Measurements from ENCODE around the gene C2CD5. TPM values are rescaled to one million over a fixed set of nuclear protein-coding genes. Genes with fewer than 3 reads are reported as not detected.
"Not testable (repeated sequence)": the region's sequence is repeated elsewhere in the genome, so short reads cannot be mapped to it uniquely, and the experiment has no call there.

Gene C2CD5
- total RNA-seq, 1 donor from 2014 or later, result 6.6 TPM

DNA sequence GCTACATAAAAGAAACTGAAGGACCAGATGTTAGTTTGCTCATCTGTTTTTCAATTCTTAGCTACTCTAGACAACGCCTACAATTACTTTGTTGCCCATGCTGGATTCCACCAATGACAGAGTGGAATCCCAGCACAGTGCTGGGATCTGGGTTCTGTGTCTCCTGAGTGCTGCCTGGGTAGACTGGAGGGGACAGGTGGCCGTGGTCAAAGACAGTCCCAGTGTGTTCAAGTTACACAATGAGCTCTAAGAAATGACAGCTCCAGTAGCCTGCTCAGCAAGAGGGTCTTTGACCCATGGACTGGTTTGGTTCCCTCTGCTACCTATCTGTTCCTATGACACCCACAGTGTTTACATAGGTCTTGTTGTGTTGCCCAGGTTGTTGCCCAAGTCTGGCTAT lies 38.5 kb downstream of the C2CD5 start:
- Histone ChIP-seq H3K4me3 (ENCODE audit: low read depth, low read length) (no peak overlapping the region), H3K36me3 (ENCODE audit: control insufficient read depth, insufficient read depth, low read length) (peaks cover 1% of the 10 kb centered on the region), H3K27me3 (ENCODE audit: control insufficient read depth, insufficient read depth, low read length) (no peaks in the 10 kb centered on the region)
- peak; percentile 70 for FAIRE-seq
- DNase-seq (ENCODE audit: low read depth), result no peak
- TF ChIP-seq, protein P1, sequence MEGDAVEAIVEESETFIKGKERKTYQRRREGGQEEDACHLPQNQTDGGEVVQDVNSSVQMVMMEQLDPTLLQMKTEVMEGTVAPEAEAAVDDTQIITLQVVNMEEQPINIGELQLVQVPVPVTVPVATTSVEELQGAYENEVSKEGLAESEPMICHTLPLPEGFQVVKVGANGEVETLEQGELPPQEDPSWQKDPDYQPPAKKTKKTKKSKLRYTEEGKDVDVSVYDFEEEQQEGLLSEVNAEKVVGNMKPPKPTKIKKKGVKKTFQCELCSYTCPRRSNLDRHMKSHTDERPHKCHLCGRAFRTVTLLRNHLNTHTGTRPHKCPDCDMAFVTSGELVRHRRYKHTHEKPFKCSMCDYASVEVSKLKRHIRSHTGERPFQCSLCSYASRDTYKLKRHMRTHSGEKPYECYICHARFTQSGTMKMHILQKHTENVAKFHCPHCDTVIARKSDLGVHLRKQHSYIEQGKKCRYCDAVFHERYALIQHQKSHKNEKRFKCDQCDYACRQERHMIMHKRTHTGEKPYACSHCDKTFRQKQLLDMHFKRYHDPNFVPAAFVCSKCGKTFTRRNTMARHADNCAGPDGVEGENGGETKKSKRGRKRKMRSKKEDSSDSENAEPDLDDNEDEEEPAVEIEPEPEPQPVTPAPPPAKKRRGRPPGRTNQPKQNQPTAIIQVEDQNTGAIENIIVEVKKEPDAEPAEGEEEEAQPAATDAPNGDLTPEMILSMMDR (IDR thresholded peaks at IDR 0.05; ENCODE audit: insufficient read depth, low read length, severe bottlenecking), result no peak

DNA sequence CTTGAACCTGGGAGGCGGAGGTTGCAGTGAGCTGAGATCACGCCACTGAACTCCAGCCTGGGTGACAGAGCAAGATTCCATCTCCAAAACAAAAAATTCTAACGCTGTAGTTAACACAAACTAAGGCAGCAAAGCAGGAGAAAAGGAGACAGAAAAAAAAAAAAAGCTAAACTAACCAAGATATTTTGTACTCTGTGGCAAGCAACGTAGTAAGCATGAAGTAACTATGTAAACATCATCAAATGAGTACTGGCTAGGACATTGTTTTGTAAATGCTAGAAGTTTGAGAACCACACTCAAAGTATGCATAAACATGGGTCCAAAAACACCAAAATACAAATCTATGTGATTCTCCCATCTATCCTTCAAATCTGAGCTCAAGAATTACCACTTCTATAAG lies 44.2 kb downstream of the C2CD5 start:
- FAIRE-seq (no peak), DNase-seq (ENCODE audit: low read depth) (no peak)
- H3K36me3 ChIP-seq (ENCODE audit: control insufficient read depth, insufficient read depth, low read length), result no peaks in the 10 kb centered on the region
- H3K27me3 ChIP-seq (ENCODE audit: control insufficient read depth, insufficient read depth, low read length), result no peaks in the 10 kb centered on the region
- TF ChIP-seq, protein P1 (IDR thresholded peaks at IDR 0.05; ENCODE audit: insufficient read depth, low read length, severe bottlenecking), result no peak
- H3K4me3 ChIP-seq (ENCODE audit: low read depth, low read length), result no peak overlapping the region

DNA sequence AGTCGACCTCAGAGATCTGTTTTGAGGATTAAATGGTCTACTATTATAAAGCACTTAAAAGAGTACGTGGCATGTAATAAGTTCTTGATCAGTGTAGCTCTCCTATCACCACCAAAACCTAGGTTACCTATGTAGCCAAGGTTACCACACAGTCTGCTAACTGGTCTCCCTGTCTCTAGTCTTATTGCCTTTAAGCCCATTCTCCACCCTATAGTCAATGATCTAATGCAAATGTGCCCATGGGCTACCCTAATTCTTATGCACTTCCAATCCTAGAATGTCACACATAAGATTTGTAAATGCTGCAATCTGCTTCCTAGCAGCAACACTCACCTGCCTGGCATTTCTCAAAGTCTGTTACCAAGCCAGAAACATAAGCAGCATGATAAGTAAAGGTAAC lies 44.9 kb downstream of the C2CD5 start:
- FAIRE-seq (no peak), DNase-seq (ENCODE audit: low read depth) (no peak)
- no peak overlapping the region for H3K4me3 ChIP-seq (ENCODE audit: low read depth, low read length)
- no peaks in the 10 kb centered on the region for H3K27me3 ChIP-seq (ENCODE audit: control insufficient read depth, insufficient read depth, low read length)
- TF ChIP-seq, protein P1 (IDR thresholded peaks at IDR 0.05; ENCODE audit: insufficient read depth, low read length, severe bottlenecking), result no peak
- no peaks in the 10 kb centered on the region for H3K36me3 ChIP-seq (ENCODE audit: control insufficient read depth, insufficient read depth, low read length)

DNA sequence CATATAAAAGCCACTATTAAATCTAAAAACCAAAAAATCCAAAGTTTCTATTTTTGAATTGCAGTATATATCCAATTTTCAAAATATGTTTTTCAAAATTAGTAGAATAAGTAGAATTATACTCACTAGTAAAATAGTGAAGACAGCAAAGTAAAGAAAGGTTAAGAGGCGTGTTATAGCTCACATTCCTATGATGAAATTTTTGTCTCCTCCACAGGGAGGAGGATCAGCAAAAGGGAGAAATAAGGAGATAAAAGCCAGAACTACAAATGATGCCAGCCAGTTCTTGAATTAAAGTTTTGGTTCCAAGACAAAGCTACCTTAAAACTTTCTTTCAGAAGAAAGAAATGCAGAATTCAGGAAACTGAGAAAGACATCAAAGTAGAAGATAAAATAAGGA lies 50.0 kb downstream of the C2CD5 start:
- no peaks in the 10 kb centered on the region for H3K27me3 ChIP-seq (ENCODE audit: control insufficient read depth, insufficient read depth, low read length)
- peaks cover 2% of the 10 kb centered on the region for H3K36me3 ChIP-seq (ENCODE audit: control insufficient read depth, insufficient read depth, low read length)
- H3K4me3 ChIP-seq (ENCODE audit: low read depth, low read length), result no peak overlapping the region
- DNase-seq (ENCODE audit: low read depth) (no peak), FAIRE-seq (no peak)
- TF ChIP-seq, protein P1 (IDR thresholded peaks at IDR 0.05; ENCODE audit: insufficient read depth, low read length, severe bottlenecking), result no peak

DNA sequence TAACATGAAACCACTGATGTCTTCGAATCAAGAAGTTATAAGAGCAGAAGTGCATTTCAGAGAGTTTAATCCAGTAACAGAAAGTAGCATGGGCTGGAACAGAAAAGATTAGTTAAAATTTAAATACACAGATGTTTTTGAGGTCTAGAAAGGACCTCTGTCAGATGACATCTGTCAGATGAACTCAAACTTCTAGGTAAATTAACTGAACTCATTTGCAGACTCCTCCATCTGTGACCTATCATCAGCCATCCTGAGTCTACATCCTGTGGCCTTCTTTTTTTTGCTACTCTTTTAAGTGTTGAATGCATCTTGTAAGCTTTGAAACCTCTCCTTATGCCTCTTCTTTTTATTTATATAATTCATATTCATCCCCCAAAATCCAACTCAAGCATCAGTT lies 53.3 kb downstream of the C2CD5 start:
- Histone ChIP-seq H3K4me3 (ENCODE audit: low read depth, low read length) (no peak overlapping the region), H3K36me3 (ENCODE audit: control insufficient read depth, insufficient read depth, low read length) (peaks cover 2% of the 10 kb centered on the region), H3K27me3 (ENCODE audit: control insufficient read depth, insufficient read depth, low read length) (no peaks in the 10 kb centered on the region)
- TF ChIP-seq, protein P1 (IDR thresholded peaks at IDR 0.05; ENCODE audit: insufficient read depth, low read length, severe bottlenecking), result no peak
- DNase-seq (ENCODE audit: low read depth), result no peak
- no peak for FAIRE-seq

DNA sequence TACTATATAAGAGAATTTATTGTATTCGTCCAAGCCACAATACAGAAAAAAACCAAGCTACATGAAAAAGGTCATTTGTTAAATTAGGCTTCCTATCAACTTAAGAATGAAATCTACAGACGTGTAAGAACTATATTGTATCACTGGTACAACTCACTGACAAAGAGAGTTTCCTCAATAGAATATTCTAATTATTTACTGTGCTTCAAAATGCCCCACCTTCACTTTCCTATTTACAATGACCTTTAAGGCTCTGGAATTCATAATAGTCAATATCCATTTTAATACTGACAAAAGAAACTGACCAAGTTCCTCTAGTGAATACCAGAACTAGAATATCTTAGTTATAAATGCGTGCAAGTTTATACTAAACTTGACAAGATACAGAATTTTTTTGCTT lies 55.9 kb downstream of the C2CD5 start:
- DNase-seq (ENCODE audit: low read depth) (no peak), FAIRE-seq (no peak)
- Histone ChIP-seq H3K36me3 (ENCODE audit: control insufficient read depth, insufficient read depth, low read length) (peaks cover 2% of the 10 kb centered on the region), H3K27me3 (ENCODE audit: control insufficient read depth, insufficient read depth, low read length) (no peaks in the 10 kb centered on the region), H3K4me3 (ENCODE audit: low read depth, low read length) (no peak overlapping the region)
- TF ChIP-seq, protein P1 (IDR thresholded peaks at IDR 0.05; ENCODE audit: insufficient read depth, low read length, severe bottlenecking), result no peak

DNA sequence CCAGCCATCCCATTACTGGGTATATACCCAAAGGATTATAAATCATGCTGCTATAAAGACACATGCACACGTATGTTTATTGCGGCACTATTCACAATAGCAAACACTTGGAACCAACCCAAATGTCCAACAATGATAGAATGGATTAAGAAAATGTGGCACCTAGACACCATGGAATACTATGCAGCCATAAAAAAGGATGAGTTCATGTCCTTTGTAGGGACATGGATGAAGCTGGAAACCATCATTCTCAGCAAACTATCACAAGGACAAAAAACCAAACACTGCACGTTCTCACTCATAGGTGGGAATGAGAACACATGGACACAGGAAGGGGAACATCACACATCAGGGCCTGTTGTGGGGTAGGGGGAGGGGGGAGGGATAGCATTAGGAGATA lies 56.7 kb downstream of the C2CD5 start:
- not testable (repeated sequence) for H3K36me3 ChIP-seq (ENCODE audit: control insufficient read depth, insufficient read depth, low read length); H3K27me3 ChIP-seq (ENCODE audit: control insufficient read depth, insufficient read depth, low read length); FAIRE-seq; H3K4me3 ChIP-seq (ENCODE audit: low read depth, low read length); DNase-seq (ENCODE audit: low read depth)
